ENCODE data around the gene PLSCR3. TPM values are rescaled to one million over a fixed set of nuclear protein-coding genes. Genes with fewer than 3 reads are reported as not detected.
"Not testable (repeated sequence)": the region's sequence is repeated elsewhere in the genome, so short reads cannot be mapped to it uniquely, and the experiment has no call there.

The PLSCR3 gene
- total and polyA plus RNA-seq, 5 donors from 2014 or later: 113 to 174 (median 151) TPM

DNA sequence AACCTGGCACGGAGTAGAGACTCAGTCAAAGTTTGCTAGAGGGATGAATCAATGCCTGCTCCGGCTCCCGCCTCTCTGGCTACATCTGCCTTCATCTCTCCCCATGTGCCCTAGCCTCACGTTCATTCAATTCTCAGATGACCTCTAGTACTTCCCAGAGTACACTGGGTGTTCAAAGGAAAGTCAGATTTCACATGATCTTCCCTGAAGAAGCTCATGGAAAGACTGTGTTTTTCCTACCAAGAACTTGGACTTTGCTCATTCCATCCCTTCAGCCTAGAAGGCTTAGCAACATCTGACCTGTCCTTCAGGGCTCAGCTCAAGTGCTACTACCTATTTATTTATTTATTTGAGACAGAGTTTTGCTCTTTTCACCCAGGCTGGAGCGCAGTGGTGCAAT is 24.5 kb downstream of the PLSCR3 start:
- ATAC-seq (ENCODE audit: low read depth in 2 of 2): no peak
- Histone ChIP-seq H3K4me1 (ENCODE audit: control insufficient read depth, insufficient read depth, low read length, poor library complexity, severe bottlenecking) (no peaks in the 10 kb centered on the region), H3K4me3 (ENCODE audit: low read depth, low read length) (no peak overlapping the region), H3K9me3 (ENCODE audit: control insufficient read depth in 2 of 2, low read length in 2 of 2) (no peaks in the 10 kb centered on the region), H3K27ac (ENCODE audit: insufficient read depth, low read length, poor library complexity, severe bottlenecking) (no peak overlapping the region), H3K36me3 (ENCODE audit: control insufficient read depth, insufficient read depth, low read length) (no peaks in the 10 kb centered on the region), H3K27me3 (ENCODE audit: control insufficient read depth, insufficient read depth, low read length) (no peaks in the 10 kb centered on the region)
- Mint-ChIP-seq H3K9me3 (no peaks in the 10 kb centered on the region), H3K27ac (no peak overlapping the region), H3K4me1 (no peaks in the 10 kb centered on the region), H3K36me3 (no peaks in the 10 kb centered on the region), H3K27me3 (peaks cover 21% of the 10 kb centered on the region), H3K4me3 (no peak overlapping the region)
- DNase-seq: no peak

DNA sequence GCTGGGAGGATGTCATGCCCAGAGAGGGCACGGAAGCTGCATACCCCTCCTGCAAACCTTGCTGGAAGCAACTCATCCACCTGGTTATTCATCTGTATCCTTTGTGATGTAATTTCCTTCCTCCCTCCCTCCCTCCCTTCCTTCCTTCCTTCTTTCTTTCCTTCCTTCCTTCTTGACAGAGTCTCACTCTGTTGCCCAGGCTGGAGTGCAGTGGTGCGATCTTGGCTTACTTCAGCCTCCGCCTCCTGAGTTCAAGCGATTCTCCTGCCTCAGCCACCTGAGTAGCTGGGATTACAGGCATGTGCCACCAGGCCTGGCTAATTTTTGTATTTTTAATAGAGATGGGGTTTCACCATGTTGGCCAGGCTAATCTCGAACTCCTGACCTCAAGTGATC is 25.7 kb downstream of the PLSCR3 start:
- ATAC-seq (ENCODE audit: low read depth in 2 of 2); DNase-seq; H3K27ac ChIP-seq (ENCODE audit: insufficient read depth, low read length, poor library complexity, severe bottlenecking); H3K36me3 ChIP-seq (ENCODE audit: control insufficient read depth, insufficient read depth, low read length); H3K27me3 ChIP-seq (ENCODE audit: control insufficient read depth, insufficient read depth, low read length); H3K4me1 Mint-ChIP-seq; H3K36me3 Mint-ChIP-seq; H3K4me3 ChIP-seq (ENCODE audit: low read depth, low read length); H3K4me1 ChIP-seq (ENCODE audit: control insufficient read depth, insufficient read depth, low read length, poor library complexity, severe bottlenecking); H3K9me3 Mint-ChIP-seq; H3K9me3 ChIP-seq (ENCODE audit: control insufficient read depth in 2 of 2, low read length in 2 of 2); H3K27ac Mint-ChIP-seq; H3K4me3 Mint-ChIP-seq: not testable (repeated sequence)
- peaks cover 12% of the 10 kb centered on the region for H3K27me3 Mint-ChIP-seq

DNA sequence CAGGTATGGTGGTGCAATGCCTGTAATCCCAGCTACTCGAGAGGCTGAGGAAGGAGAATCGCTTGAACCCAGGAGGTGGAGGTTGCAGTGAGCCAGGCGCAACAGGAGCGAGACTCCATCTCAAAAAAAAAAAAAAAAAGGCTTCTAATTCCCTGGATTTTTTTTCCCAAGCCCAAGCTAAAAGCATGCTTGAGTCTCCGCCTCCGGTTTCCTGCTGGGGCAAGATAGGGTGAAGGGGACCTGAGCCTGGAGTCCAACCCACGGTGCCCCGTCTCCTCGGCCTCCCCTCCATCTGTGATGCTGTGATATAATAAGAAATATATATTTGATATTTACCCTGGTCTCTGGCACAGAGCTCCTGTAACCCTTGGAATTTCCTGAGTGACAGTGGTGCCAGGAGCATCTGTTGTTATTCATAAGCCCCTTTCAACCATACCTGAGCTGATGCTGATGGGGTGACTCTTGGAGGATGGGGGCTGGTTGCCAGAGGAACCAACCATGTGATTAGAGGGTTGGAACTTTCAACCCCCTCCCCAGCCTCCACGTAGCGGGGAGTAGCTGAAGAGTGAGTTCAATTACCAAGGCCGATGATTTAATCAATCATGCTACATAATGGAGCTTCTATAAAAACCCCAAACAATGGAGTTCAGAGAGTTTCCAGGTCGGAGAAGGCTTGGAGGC is 26.3 kb downstream of the PLSCR3 start:
- Mint-ChIP-seq H3K4me3 (no peak overlapping the region), H3K4me1 (no peaks in the 10 kb centered on the region), H3K27me3 (peaks cover 12% of the 10 kb centered on the region), H3K27ac (no peak overlapping the region), H3K36me3 (no peaks in the 10 kb centered on the region), H3K9me3 (no peaks in the 10 kb centered on the region)
- ATAC-seq (ENCODE audit: low read depth in 2 of 2) (no peak), DNase-seq (no peak)
- no peak overlapping the region for H3K4me3 ChIP-seq (ENCODE audit: low read depth, low read length)
- H3K27me3 ChIP-seq (ENCODE audit: control insufficient read depth, insufficient read depth, low read length): no peaks in the 10 kb centered on the region
- H3K27ac ChIP-seq (ENCODE audit: insufficient read depth, low read length, poor library complexity, severe bottlenecking): no peak overlapping the region
- no peaks in the 10 kb centered on the region for H3K4me1 ChIP-seq (ENCODE audit: control insufficient read depth, insufficient read depth, low read length, poor library complexity, severe bottlenecking)
- no peaks in the 10 kb centered on the region for H3K36me3 ChIP-seq (ENCODE audit: control insufficient read depth, insufficient read depth, low read length)
- H3K9me3 ChIP-seq (ENCODE audit: control insufficient read depth in 2 of 2, low read length in 2 of 2): no peaks in the 10 kb centered on the region

DNA sequence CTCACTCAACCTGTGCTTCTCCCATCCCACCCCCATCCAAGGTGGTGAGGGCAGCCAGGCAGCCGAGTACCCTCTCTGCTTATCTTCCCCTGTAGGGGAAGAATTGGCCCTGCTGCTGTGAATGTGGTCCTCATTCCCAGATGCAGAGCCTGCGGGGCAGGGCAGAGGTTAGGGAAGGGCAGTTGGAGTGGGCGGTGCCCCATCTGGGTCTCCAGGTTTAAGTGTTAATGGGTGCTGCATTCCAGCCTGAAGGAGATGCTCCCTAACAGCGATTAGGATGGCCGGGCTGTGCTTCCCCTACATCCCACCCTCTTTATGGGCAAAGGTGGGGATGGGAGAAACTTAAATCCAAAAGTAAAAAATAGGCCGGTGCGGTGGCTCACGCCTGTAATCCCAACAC is 27.2 kb downstream of the PLSCR3 start:
- DNase-seq (no peak), ATAC-seq (ENCODE audit: low read depth in 2 of 2) (no peak)
- Histone ChIP-seq H3K36me3 (ENCODE audit: control insufficient read depth, insufficient read depth, low read length) (no peaks in the 10 kb centered on the region), H3K27ac (ENCODE audit: insufficient read depth, low read length, poor library complexity, severe bottlenecking) (no peak overlapping the region), H3K4me3 (ENCODE audit: low read depth, low read length) (no peak overlapping the region), H3K27me3 (ENCODE audit: control insufficient read depth, insufficient read depth, low read length) (no peaks in the 10 kb centered on the region), H3K9me3 (ENCODE audit: control insufficient read depth in 2 of 2, low read length in 2 of 2) (no peaks in the 10 kb centered on the region), H3K4me1 (ENCODE audit: control insufficient read depth, insufficient read depth, low read length, poor library complexity, severe bottlenecking) (no peaks in the 10 kb centered on the region)
- H3K9me3 Mint-ChIP-seq: no peaks in the 10 kb centered on the region
- no peaks in the 10 kb centered on the region for H3K4me1 Mint-ChIP-seq
- H3K36me3 Mint-ChIP-seq: no peaks in the 10 kb centered on the region
- peaks cover 12% of the 10 kb centered on the region for H3K27me3 Mint-ChIP-seq
- no peak overlapping the region for H3K27ac Mint-ChIP-seq
- H3K4me3 Mint-ChIP-seq: no peak overlapping the region

DNA sequence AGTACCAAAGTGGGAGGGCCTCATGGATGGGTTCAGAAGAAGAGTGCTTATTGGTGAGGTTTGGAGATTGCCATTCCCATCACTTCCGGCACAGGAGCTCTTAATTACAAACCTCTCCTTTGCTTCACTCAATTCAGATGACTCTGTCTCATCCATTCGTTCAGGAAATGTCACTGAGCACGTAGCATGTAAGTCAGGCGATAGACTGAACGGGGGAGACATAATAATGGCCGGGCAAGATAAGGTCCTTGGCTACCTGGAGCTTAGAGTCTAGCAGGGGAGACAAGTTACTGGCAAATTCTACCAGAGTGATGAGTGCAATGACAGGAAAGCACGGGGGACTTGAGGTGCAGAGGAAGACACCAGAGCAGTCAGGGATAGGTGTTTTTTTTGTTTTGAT is 28.4 kb downstream of the PLSCR3 start:
- not testable (repeated sequence) for H3K4me3 Mint-ChIP-seq; H3K4me1 ChIP-seq (ENCODE audit: control insufficient read depth, insufficient read depth, low read length, poor library complexity, severe bottlenecking); H3K4me3 ChIP-seq (ENCODE audit: low read depth, low read length); DNase-seq; H3K9me3 Mint-ChIP-seq; ATAC-seq (ENCODE audit: low read depth in 2 of 2); H3K36me3 ChIP-seq (ENCODE audit: control insufficient read depth, insufficient read depth, low read length); H3K27ac Mint-ChIP-seq; H3K9me3 ChIP-seq (ENCODE audit: control insufficient read depth in 2 of 2, low read length in 2 of 2); H3K27me3 ChIP-seq (ENCODE audit: control insufficient read depth, insufficient read depth, low read length); H3K4me1 Mint-ChIP-seq; H3K36me3 Mint-ChIP-seq; H3K27ac ChIP-seq (ENCODE audit: insufficient read depth, low read length, poor library complexity, severe bottlenecking)
- peaks cover 12% of the 10 kb centered on the region for H3K27me3 Mint-ChIP-seq

DNA sequence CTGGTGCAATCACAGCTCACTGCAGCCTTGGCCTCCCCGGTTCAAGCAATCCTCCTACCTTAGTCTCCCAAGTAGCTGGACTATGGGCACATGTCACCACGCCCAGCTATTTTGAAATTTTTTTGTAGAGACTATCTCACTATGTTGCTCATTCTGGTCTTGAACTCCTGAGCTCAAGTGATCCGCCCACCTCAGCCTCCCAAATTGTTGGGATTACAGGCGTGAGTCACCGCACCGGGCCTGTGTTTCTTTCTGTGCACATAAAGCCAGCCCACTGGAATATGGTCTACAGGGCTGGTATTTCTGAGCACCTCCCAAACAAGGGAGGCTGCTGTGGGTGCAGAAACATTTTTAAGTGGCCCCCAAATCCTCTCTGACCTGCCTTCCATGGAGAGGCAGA is 31.0 kb downstream of the PLSCR3 start:
- no peaks in the 10 kb centered on the region for H3K9me3 ChIP-seq (ENCODE audit: control insufficient read depth in 2 of 2, low read length in 2 of 2)

DNA sequence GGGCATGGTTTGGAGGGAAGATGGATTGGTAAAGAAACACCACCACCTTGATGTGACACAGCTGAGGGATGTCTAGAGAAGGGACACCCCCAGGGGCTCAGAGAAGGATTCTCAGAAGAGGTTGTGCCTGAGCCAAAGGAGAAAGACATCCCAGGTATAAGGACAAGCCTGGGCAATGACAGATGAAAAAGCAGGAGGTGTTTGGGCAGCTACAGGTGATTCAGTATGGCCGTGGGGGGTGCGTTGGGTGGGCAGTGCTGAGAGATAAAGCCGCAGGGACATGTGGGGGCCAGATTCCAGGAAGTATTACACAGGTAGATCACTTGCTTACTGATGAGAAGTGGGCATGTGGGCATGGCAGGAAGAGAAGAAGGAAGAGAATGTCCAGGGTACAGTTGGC is 32.4 kb downstream of the PLSCR3 start:
- DNase-seq: no peak
- ATAC-seq (ENCODE audit: low read depth in 2 of 2): no peak
- Mint-ChIP-seq H3K4me3 (no peak overlapping the region), H3K9me3 (no peaks in the 10 kb centered on the region), H3K4me1 (no peaks in the 10 kb centered on the region), H3K36me3 (no peaks in the 10 kb centered on the region), H3K27me3 (peaks cover 5% of the 10 kb centered on the region), H3K27ac (peak overlapping the region in 1 of 3 donors; percentile 18)
- H3K4me3 ChIP-seq (ENCODE audit: low read depth, low read length): no peak overlapping the region
- H3K9me3 ChIP-seq (ENCODE audit: control insufficient read depth in 2 of 2, low read length in 2 of 2): no peaks in the 10 kb centered on the region
- H3K4me1 ChIP-seq (ENCODE audit: control insufficient read depth, insufficient read depth, low read length, poor library complexity, severe bottlenecking): no peaks in the 10 kb centered on the region
- no peaks in the 10 kb centered on the region for H3K36me3 ChIP-seq (ENCODE audit: control insufficient read depth, insufficient read depth, low read length)
- no peaks in the 10 kb centered on the region for H3K27me3 ChIP-seq (ENCODE audit: control insufficient read depth, insufficient read depth, low read length)
- H3K27ac ChIP-seq (ENCODE audit: insufficient read depth, low read length, poor library complexity, severe bottlenecking): no peak overlapping the region

More for the DNA sequence above, 31.0 kb downstream of the PLSCR3 start:
- H3K36me3 ChIP-seq (ENCODE audit: control insufficient read depth, insufficient read depth, low read length): no peaks in the 10 kb centered on the region
- no peak overlapping the region for H3K27ac ChIP-seq (ENCODE audit: insufficient read depth, low read length, poor library complexity, severe bottlenecking)
- DNase-seq: no peak
- Mint-ChIP-seq H3K9me3 (no peaks in the 10 kb centered on the region), H3K36me3 (no peaks in the 10 kb centered on the region), H3K4me1 (no peaks in the 10 kb centered on the region), H3K27ac (peak overlapping the region in 1 of 3 donors; percentile 14), H3K4me3 (no peak overlapping the region), H3K27me3 (peaks cover 5% of the 10 kb centered on the region)
- ATAC-seq (ENCODE audit: low read depth in 2 of 2): no peak
- no peak overlapping the region for H3K4me3 ChIP-seq (ENCODE audit: low read depth, low read length)
- H3K4me1 ChIP-seq (ENCODE audit: control insufficient read depth, insufficient read depth, low read length, poor library complexity, severe bottlenecking): no peaks in the 10 kb centered on the region
- no peaks in the 10 kb centered on the region for H3K27me3 ChIP-seq (ENCODE audit: control insufficient read depth, insufficient read depth, low read length)

DNA sequence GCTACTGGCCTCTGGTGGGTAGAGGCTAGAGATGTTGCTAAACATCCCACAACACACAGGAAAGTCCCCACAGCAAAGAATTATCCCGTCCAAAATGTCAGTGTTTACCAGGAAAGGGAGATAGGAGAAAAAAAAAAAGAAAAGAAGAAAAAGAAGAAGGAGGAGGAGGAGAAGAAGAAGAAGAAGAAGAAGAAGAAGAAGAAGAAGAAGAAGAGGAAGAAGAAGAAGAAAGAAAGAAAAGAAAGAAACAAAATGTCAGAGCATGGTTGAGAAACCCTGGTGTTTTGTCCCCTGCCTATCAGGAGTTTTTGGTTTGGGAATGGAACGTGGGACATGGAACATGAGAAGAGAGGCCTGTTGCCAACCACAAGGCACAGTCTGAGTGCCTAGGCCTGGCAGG is 36.9 kb downstream of the PLSCR3 start:
- Mint-ChIP-seq H3K27ac (no peak overlapping the region), H3K9me3 (no peaks in the 10 kb centered on the region)

More for the DNA sequence above, 36.9 kb downstream of the PLSCR3 start:
- Histone ChIP-seq H3K36me3 (ENCODE audit: control insufficient read depth, insufficient read depth, low read length) (no peaks in the 10 kb centered on the region), H3K4me3 (ENCODE audit: low read depth, low read length) (no peak overlapping the region), H3K4me1 (ENCODE audit: control insufficient read depth, insufficient read depth, low read length, poor library complexity, severe bottlenecking) (peaks cover 10% of the 10 kb centered on the region), H3K9me3 (ENCODE audit: control insufficient read depth in 2 of 2, low read length in 2 of 2) (no peaks in the 10 kb centered on the region), H3K27me3 (ENCODE audit: control insufficient read depth, insufficient read depth, low read length) (no peaks in the 10 kb centered on the region), H3K27ac (ENCODE audit: insufficient read depth, low read length, poor library complexity, severe bottlenecking) (no peak overlapping the region)
- Mint-ChIP-seq H3K4me1 (peaks cover 0 to 28% (median 8%) of the 10 kb centered on the region in 4 donors), H3K27me3 (peaks cover 4% of the 10 kb centered on the region), H3K36me3 (no peaks in the 10 kb centered on the region), H3K4me3 (no peak overlapping the region)
- no peak for ATAC-seq (ENCODE audit: low read depth in 2 of 2)
- DNase-seq: no peak
